ENCODE data around the gene ANKRD16. TPM values are rescaled to one million over a fixed set of nuclear protein-coding genes. Genes with fewer than 3 reads are reported as not detected.

ANKRD16 gene
- total and polyA plus RNA-seq, 2 of the 13 experiments (the other 11 are each of a cell fraction or from before 2014, with no cell fraction given) = 8.0 to 11.4 TPM

- TF ChIP-seq GPBP1L1 (CRISPR knock-in tag; IDR thresholded peaks at IDR 0.05) (no peak), MED8 (CRISPR knock-in tag; IDR thresholded peaks at IDR 0.05; ENCODE audit: insufficient replicate concordance) (peak; percentile 14), YEATS4 (CRISPR knock-in tag; IDR thresholded peaks at IDR 0.05; ENCODE audit: borderline replicate concordance) (peak; percentile 29; the same call in 1 of the 2 replicates), ZBTB49 (CRISPR knock-in tag; IDR thresholded peaks at IDR 0.05; ENCODE audit: borderline replicate concordance) (0 out of 2 replicates have a peak, but pooled peaks have one; percentile 30), SNAI1 (CRISPR knock-in tag; IDR thresholded peaks at IDR 0.05; ENCODE audit: borderline replicate concordance) (0 out of 2 replicates have a peak, but pooled peaks have one; percentile 55), ZNF451 (CRISPR knock-in tag; IDR thresholded peaks at IDR 0.05) (no peak), PRDM15 (CRISPR knock-in tag; IDR thresholded peaks at IDR 0.05) (no peak), LCORL (IDR thresholded peaks at IDR 0.05) (no peak), LCORL (CRISPR knock-in tag; IDR thresholded peaks at IDR 0.05) (peak; percentile 4; the same call in 1 of the 2 replicates), PHF8 (CRISPR knock-in tag; IDR thresholded peaks at IDR 0.05) (peak; percentile 88), MTF2 (CRISPR knock-in tag; IDR thresholded peaks at IDR 0.05; ENCODE audit: borderline replicate concordance) (0 out of 2 replicates have a peak, but pooled peaks have one; percentile 6), KAT7 (CRISPR knock-in tag; IDR thresholded peaks at IDR 0.05; ENCODE audit: borderline replicate concordance) (0 out of 2 replicates have a peak, but pooled peaks have one; percentile 19), TMF1 (CRISPR knock-in tag; IDR thresholded peaks at IDR 0.05; ENCODE audit: low read depth) (no peak), ZNF12 (CRISPR knock-in tag; IDR thresholded peaks at IDR 0.05) (0 out of 2 replicates have a peak, but pooled peaks have one; percentile 5), NCOA1 (CRISPR knock-in tag; IDR thresholded peaks at IDR 0.05) (no peak), PAF1 (CRISPR knock-in tag; IDR thresholded peaks at IDR 0.05) (no peak), ZNF180 (CRISPR knock-in tag; IDR thresholded peaks at IDR 0.05; ENCODE audit: borderline replicate concordance, low read depth) (no peak), MED13 (CRISPR knock-in tag; IDR thresholded peaks at IDR 0.05) (0 out of 2 replicates have a peak, but pooled peaks have one; percentile 18), RBM22 (optimal IDR thresholded peaks at IDR 0.05; ENCODE audit: low read length) (peak; percentile 21), ZNF367 (CRISPR knock-in tag; IDR thresholded peaks at IDR 0.05; ENCODE audit: borderline replicate concordance) (peak; percentile 3; the same call in 1 of the 2 replicates), ZNF275 (CRISPR knock-in tag; IDR thresholded peaks at IDR 0.05; ENCODE audit: borderline replicate concordance) (no peak), TARDBP (CRISPR knock-in tag; IDR thresholded peaks at IDR 0.05) (no peak)
These were observed 76.7 kb downstream of the ANKRD16 start (continued) for GRCh38 chr10:5813091-5813340.
